Esophagus muscularis mucosa (tissue), 3 donors: ENCODE data around the gene SPOCK1.

Experiments
- CTCF ChIP-seq, 3 experiments: fragments of 200-600 bp in 2 of 3; fragments of 450-650 bp in 1 of 3; sonication (generic) in 2 of 3; IDR thresholded peaks; one replicate each; pipeline ENCODE4 v1.5.1; 2017 to 2019; ENCODE audit warnings: antibody characterized with exemption in 3 of 3, mild to moderate bottlenecking in 2 of 3, moderate library complexity in 1 of 3
- POLR2A ChIP-seq: fragments of 450-650 bp; IDR thresholded peaks from one replicate; pipeline ENCODE4 v1.6.1; 2017; ENCODE audit warnings: antibody characterized with exemption, moderate library complexity, mild to moderate bottlenecking, low read depth
- POLR2AphosphoS5 ChIP-seq, 2 donors: sonication (generic); formaldehyde crosslinking; IDR thresholded peaks; one replicate each; pipeline ENCODE4 v1.6.1; 2017; ENCODE audit warnings: antibody characterized with exemption in 2 of 2

GRCh38 chr5:137174196-137174595, 324.9 kb downstream of the SPOCK1 start:
- TF ChIP-seq CTCF (IDR thresholded peaks at IDR 0.05) (no peak), POLR2AphosphoS5 (IDR thresholded peaks at IDR 0.05) (no peak), POLR2A (no peak)
